OCI-LY7 (cell line): ENCODE measurements around the gene ADSS1.

Source experiments
- CTCF ChIP-seq: fragments of 200-600 bp; sonication (generic); conservative IDR thresholded peaks from 2 replicates; pipeline ENCODE4 v1.5.1; 2014; ENCODE audit warnings: mild to moderate bottlenecking, antibody characterized with exemption, low read length, moderate library complexity, mixed read lengths
- EZH2phosphoT487 ChIP-seq: fragments of 200-600 bp; sonication (generic); IDR thresholded peaks from 2 replicates; pipeline ENCODE4 v1.6.1; 2018; ENCODE audit warnings: low read depth, borderline replicate concordance, mild to moderate bottlenecking, mixed run types, antibody characterized with exemption, low read length, moderate library complexity, mixed read lengths

- TF ChIP-seq CTCF (no peak), EZH2phosphoT487 (no peak)
Measured at GRCh38 chr14:104758981-104759969, 35.2 kb downstream of the ADSS1 start.
